B cell (primary cell): ENCODE results near the gene MRPS27.

ENCODE experiments used
- EZH2 ChIP-seq: IDR thresholded peaks from 2 replicates; pipeline ENCODE4 v1.6.1; 2012; ENCODE audit warnings: borderline replicate concordance, low read depth, mild to moderate bottlenecking, moderate library complexity, low read length; ENCODE audit not compliant: insufficient read depth, poor library complexity, severe bottlenecking
- TF ChIP-seq, protein P1 (sequence below): fragments of 200-600 bp; IDR thresholded peaks from one replicate; pipeline ENCODE4 v1.8.0; 2022; ENCODE audit warnings: antibody characterized with exemption, mild to moderate bottlenecking

DNA sequence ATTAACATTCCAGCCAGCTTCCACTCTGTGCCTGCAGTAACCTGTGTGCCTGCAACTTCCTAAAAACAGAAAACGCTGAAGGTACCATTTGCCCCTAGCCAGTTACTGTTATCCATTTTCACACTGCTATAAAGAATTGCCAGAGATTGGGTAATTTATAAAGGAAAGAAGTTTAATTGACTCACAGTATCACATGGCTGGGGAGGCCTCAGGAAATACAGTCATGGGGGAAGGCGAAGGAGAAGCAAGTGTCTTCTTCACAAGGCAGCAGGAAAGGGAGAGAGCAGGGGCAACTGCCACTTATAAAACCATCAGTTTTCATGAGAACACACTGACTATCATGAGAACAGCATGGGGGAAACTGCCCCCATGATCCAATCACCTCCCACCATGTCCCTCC, 31.3 kb upstream of the MRPS27 start:
- TF ChIP-seq, protein P1, sequence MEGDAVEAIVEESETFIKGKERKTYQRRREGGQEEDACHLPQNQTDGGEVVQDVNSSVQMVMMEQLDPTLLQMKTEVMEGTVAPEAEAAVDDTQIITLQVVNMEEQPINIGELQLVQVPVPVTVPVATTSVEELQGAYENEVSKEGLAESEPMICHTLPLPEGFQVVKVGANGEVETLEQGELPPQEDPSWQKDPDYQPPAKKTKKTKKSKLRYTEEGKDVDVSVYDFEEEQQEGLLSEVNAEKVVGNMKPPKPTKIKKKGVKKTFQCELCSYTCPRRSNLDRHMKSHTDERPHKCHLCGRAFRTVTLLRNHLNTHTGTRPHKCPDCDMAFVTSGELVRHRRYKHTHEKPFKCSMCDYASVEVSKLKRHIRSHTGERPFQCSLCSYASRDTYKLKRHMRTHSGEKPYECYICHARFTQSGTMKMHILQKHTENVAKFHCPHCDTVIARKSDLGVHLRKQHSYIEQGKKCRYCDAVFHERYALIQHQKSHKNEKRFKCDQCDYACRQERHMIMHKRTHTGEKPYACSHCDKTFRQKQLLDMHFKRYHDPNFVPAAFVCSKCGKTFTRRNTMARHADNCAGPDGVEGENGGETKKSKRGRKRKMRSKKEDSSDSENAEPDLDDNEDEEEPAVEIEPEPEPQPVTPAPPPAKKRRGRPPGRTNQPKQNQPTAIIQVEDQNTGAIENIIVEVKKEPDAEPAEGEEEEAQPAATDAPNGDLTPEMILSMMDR, result no peak
- no peak for TF ChIP-seq EZH2
